Measurements from ENCODE around the gene ACBD4. TPM values are rescaled to one million over a fixed set of nuclear protein-coding genes. Genes with fewer than 3 reads are reported as not detected.

The ACBD4 gene
- polyA plus RNA-seq, 1 of the 3 experiments (the other 2 are of a cell fraction) = 15.8 TPM

DNA sequence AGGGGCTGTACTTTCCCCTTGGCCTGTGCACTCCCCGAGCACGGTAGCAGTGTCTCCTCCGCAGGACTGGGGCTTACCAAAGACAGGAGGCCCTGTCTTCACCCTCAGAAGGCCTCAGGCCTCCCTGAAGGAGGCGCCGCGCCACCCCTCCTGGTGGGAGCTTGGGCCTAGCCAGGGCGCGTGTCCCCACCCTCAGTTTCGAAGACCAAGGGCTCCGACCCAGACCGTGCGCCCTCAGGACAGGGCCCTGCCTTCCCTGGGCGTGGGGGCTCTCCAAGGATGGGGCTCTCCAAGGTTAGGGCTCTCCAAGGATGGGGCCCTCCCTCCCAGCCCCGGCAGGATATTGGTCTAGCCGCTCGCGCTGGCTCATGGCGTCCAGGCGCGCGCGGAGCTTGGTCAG lies 14.9 kb upstream of the ACBD4 start (continued):
- TF ChIP-seq FOSL2 (IDR thresholded peaks at IDR 0.05; ENCODE audit: borderline replicate concordance, low read depth) (no peak), FOXJ3 (CRISPR knock-in tag; IDR thresholded peaks at IDR 0.05) (no peak)

DNA sequence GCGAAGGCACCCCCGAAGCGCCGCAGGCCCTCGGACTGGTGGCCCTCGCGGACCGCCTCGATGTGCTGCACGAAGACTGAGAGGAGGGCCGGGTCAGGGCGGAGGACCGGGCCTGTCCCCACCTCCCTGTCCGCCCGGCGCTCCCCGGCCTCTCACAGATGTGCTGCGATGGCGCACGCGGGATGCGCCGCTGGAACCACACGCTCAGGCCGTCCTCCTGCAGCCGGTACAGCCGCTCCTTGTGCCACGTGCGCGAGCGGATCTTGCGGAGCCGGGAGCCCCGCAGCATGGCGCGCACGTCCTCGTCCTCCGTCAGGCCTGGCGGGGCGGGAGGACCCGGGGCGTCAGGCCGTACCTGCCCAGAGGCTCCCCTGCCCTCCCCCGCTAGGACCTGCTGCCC lies 14.4 kb upstream of the ACBD4 start:
- POLR2A ChIA-PET = no interaction called here
- CTCF ChIA-PET = interaction anchor here (3.9 to 9.1 kb wide), 2 partner anchors 11 to 22 kb away, joined by 29 to 169 read pairs; partner anchors contain the start of genes ACBD4 and PLCD3
- no peaks in the 10 kb centered on the region for H3K9me3 ChIP-seq
- H3K9ac ChIP-seq = no peak overlapping the region
- H3K9me2 ChIP-seq = no peaks in the 10 kb centered on the region
- TF ChIP-seq EP300 (IDR thresholded peaks at IDR 0.05; ENCODE audit: borderline replicate concordance in 1 of 2, low read depth in 1 of 2, low read length in 1 of 2) (no peak), RAD21 (IDR thresholded peaks at IDR 0.05; ENCODE audit: low read length) (no peak), POLR2AphosphoS5 (IDR thresholded peaks at IDR 0.05; ENCODE audit: low read depth, low read length) (no peak), FOXJ3 (CRISPR knock-in tag; IDR thresholded peaks at IDR 0.05) (no peak), JUND (IDR thresholded peaks at IDR 0.05) (no peak), FOSL2 (IDR thresholded peaks at IDR 0.05; ENCODE audit: borderline replicate concordance, low read depth) (no peak), GABPA (IDR thresholded peaks at IDR 0.05; ENCODE audit: low read depth) (no peak), SIN3A (IDR thresholded peaks at IDR 0.05; ENCODE audit: borderline replicate concordance, low read depth, low read length) (no peak)
- TF ChIP-seq, protein P1, sequence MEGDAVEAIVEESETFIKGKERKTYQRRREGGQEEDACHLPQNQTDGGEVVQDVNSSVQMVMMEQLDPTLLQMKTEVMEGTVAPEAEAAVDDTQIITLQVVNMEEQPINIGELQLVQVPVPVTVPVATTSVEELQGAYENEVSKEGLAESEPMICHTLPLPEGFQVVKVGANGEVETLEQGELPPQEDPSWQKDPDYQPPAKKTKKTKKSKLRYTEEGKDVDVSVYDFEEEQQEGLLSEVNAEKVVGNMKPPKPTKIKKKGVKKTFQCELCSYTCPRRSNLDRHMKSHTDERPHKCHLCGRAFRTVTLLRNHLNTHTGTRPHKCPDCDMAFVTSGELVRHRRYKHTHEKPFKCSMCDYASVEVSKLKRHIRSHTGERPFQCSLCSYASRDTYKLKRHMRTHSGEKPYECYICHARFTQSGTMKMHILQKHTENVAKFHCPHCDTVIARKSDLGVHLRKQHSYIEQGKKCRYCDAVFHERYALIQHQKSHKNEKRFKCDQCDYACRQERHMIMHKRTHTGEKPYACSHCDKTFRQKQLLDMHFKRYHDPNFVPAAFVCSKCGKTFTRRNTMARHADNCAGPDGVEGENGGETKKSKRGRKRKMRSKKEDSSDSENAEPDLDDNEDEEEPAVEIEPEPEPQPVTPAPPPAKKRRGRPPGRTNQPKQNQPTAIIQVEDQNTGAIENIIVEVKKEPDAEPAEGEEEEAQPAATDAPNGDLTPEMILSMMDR (IDR thresholded peaks at IDR 0.05) = no peak
- TF ChIP-seq, protein P2, sequence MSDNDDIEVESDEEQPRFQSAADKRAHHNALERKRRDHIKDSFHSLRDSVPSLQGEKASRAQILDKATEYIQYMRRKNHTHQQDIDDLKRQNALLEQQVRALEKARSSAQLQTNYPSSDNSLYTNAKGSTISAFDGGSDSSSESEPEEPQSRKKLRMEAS (IDR thresholded peaks at IDR 0.05; ENCODE audit: low read depth) = no peak
- TF ChIP-seq, protein P3, sequence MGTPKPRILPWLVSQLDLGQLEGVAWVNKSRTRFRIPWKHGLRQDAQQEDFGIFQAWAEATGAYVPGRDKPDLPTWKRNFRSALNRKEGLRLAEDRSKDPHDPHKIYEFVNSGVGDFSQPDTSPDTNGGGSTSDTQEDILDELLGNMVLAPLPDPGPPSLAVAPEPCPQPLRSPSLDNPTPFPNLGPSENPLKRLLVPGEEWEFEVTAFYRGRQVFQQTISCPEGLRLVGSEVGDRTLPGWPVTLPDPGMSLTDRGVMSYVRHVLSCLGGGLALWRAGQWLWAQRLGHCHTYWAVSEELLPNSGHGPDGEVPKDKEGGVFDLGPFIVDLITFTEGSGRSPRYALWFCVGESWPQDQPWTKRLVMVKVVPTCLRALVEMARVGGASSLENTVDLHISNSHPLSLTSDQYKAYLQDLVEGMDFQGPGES (IDR thresholded peaks at IDR 0.05; ENCODE audit: low read depth, low read length) = no peak
- TF ChIP-seq, protein P4, sequence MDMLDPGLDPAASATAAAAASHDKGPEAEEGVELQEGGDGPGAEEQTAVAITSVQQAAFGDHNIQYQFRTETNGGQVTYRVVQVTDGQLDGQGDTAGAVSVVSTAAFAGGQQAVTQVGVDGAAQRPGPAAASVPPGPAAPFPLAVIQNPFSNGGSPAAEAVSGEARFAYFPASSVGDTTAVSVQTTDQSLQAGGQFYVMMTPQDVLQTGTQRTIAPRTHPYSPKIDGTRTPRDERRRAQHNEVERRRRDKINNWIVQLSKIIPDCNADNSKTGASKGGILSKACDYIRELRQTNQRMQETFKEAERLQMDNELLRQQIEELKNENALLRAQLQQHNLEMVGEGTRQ (IDR thresholded peaks at IDR 0.05; ENCODE audit: borderline replicate concordance, low read depth, low read length) = no peak
- H2AFZ ChIP-seq (ENCODE audit: low read depth) = no peak overlapping the region
- H3K4me3 ChIP-seq (ENCODE audit: low read depth in 2 of 2, low read length in 1 of 2) = no peak overlapping the region
- no peaks in the 10 kb centered on the region for H3K27me3 ChIP-seq (ENCODE audit: insufficient read depth)
- H3F3A ChIP-seq (replicated peaks; ENCODE audit: insufficient read depth) = peaks cover 13% of the 10 kb centered on the region
- H3K4me1 ChIP-seq (ENCODE audit: control insufficient read depth in 1 of 2, insufficient read depth in 2 of 2, low read depth in 1 of 2, low read length in 1 of 2) = peaks cover 18 to 29% of the 10 kb centered on the region in 2 experiments; a peak in 3 of 4 replicates
- DNase-seq = no peak
- H3K27ac ChIP-seq (ENCODE audit: low read depth in 2 of 2, low read length in 1 of 2) = no peak overlapping the region
- no peak overlapping the region for H3K4me2 ChIP-seq
- peaks cover 10 to 11% of the 10 kb centered on the region in 2 experiments for H3K36me3 ChIP-seq (replicated peaks in 1 of 2; ENCODE audit: control insufficient read depth in 1 of 2, insufficient read depth in 2 of 2, low read length in 1 of 2)
- 95% methylated on average over 34 of the region's 45 CpGs for WGBS (ENCODE audit: low lambda C conversion rate)
- H4K20me1 ChIP-seq (ENCODE audit: insufficient read depth) = no peaks in the 10 kb centered on the region
- peaks cover 46% of the 10 kb centered on the region for H3K79me2 ChIP-seq (ENCODE audit: insufficient read depth)

Measured in SK-N-SH (cell line).